Stimulated activated CD8-positive, alpha-beta memory T cell treated with anti-CD3 and anti-CD28 coated beads, Interleukin-7, amount 100 ng/mL, for 24 hours (primary cell): ENCODE measurements around the gene OARD1.

Source experiments
- DNase-seq: peaks from one replicate; pipeline ENCODE4 v3.0.0-alpha.2; 2020; ENCODE audit warnings: low read depth

Gene OARD1

DNA sequence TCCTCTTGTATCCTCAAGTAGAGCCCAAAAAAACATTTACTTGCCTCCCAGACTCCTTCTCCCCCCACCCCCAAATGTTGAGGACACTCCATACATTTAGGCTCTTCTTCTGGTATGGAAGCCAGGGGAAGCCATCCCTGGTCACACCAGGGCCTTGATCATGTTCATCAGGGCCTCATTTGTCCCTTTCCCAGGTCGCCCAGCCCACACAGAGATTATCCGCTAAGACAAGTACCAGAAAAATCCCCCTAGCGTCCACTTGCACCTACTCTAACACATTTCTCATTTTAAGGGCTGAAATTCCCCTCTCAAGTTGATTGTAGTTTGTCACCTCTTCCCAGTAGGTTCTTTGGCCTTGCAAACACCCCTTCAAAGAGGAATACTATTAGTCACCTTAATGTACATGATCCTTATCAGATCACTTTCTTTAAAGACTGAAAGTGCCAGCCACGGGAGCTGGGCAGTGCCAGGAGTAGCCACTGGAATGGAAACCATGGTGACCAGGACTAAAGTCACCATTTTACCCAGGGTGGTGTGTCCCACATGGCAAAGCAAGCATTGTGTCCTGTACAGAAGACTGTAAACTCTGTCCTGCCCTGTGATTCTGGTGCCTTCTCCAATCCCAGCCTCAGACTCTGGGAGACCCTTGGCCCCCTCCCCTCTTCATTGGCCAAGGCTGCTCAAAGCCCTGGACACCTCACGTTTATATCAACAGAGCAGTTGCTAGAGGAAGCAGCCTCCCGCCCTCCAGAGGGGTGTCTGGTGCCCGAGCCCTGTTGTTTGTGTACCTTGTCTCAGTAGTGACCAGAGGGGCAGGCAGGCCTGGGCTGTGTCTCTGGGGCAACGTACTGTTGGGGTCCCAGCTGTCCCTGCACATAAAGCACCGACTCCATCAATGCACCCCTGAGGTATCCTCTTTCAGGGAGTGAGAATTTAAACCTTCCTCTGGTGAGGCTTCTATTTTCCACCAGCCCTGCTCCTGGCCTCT lies 24.1 kb downstream of the OARD1 start:
- DNase-seq = no peak

DNA sequence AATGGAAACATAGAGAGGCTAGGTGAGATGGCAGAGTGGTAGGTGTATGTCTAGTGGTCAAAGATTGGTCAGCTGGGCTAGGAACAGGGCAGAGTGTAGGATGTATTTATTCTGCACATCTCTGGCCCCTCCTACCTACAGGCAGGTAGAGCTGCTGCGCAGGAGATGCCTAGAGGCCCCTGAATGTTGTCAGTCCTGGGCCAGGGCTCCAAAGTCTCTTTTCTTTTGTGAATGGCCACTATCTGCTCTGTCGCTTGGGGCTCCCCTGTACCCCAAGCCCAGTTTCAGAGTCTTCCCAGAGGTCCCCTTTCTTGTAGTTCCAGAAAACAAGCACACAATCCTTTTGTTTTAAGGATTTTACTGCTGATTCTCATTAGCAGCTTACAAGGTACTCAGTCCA lies 24.9 kb downstream of the OARD1 start:
- DNase-seq = no peak

- no peak for DNase-seq
Measured at GRCh38 chr6:41046084-41046483, 26.1 kb downstream of the OARD1 start.

GRCh38 chr6:41045664-41046063 lies 26.5 kb downstream of the OARD1 start:
- no peak for DNase-seq

DNA sequence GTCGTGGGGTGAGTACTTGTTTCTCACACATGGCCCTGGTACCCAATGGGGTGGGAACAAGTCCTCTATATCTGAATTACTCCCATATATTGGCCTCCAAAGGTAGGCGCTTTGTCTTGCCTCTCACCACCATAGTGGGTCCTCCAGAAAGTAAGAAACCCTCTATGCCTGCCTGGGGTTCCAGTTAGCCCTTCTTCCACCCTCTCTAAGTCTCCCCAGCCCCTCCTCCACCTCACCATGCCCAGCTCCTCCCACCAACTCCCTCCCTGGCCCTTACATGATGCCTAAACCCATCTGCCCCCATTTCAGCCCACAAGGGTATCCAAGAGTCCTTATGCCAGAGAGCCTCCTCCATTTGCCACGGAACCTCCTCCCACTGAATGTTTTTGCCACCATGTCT lies 29.0 kb downstream of the OARD1 start:
- DNase-seq = no peak

DNA sequence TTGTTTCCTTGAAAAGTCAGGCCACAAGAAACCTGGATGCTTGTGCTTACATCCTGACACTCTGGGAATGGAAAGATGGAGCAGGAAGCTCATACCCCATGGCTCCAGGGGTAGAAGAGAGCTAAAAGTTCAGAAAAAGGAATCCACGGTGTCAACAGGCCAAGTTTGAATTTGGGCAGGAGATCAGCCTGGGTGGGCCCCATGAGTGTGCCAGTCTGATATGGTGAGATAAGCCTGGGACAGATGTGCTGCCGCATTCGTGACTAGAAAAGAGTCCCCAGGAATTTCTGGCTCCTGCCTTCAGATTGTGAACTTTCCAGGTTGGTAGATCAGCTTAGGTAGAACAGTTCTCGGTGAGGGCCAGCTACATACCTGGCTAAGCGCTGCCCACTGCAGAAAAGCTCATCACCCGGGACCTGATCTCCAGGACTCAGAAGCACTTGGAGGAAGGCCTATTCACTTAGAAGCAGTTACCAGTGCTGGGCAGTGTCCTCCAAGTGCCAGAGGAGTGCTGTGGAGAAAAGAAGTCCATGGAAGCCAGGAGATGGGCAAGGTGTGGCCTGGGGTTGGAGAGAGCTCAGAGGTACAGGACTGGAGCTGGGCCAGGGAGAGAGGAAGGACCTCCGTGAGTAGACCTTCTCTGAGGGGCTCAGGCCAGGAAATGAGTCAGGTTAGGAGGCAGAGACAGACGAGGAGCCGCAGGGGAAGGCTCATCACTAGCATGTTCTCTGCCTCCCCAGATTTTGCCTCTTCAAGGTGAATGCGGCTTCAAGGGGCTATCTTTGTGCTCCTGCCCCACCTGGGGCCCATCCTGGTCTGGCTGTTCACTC lies 29.7 kb downstream of the OARD1 start, which contains the start of gene TSPO2:
TSS of gene TSPO2 (plus strand) at position 242 of the 830 bp plus-strand sequence. CDS start at position 761, 519 bp downstream.
- no peak for DNase-seq

GRCh38 chr6:41040940-41041536 lies 31.1 kb downstream of the OARD1 start:
- DNase-seq = no peak

GRCh38 chr6:41040101-41040939 lies 31.8 kb downstream of the OARD1 start:
- no peak for DNase-seq

- DNase-seq = peak; percentile 11
Measured at GRCh38 chr6:41039060-41039998, 32.8 kb downstream of the OARD1 start, which contains the start of gene UNC5CL. Gene UNC5CL (minus strand): TSS chr6:41039221. CDS start chr6:41035074, 4,147 bp downstream.

DNA sequence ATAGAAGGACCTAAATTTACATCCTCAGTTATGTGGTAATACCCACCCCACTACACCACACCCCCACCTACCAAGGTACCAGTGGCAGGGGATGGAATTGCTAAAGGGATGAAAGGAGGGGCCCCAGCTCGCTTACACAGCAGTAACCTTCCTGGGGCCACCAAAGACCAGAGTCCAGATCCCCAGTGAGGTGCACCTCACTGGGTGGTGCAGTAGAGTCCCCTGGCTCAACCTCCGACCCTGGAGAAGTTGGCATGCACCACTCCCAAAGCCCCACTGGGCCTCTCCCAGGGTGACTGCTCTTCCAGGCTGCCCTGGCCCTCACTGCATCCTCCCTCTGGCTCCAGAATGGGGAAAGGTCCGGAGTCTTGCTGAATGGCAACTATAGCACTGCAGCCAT lies 34.0 kb downstream of the OARD1 start:
- no peak for DNase-seq

- DNase-seq = no peak
Measured at GRCh38 chr6:41037107-41037900, 34.9 kb downstream of the OARD1 start.

GRCh38 chr6:41036601-41037000 lies 35.6 kb downstream of the OARD1 start:
- no peak for DNase-seq

- DNase-seq = no peak
Measured at GRCh38 chr6:41036186-41036585, 36.0 kb downstream of the OARD1 start.

- DNase-seq = no peak
Measured at GRCh38 chr6:41033776-41034175, 38.4 kb downstream of the OARD1 start.

DNA sequence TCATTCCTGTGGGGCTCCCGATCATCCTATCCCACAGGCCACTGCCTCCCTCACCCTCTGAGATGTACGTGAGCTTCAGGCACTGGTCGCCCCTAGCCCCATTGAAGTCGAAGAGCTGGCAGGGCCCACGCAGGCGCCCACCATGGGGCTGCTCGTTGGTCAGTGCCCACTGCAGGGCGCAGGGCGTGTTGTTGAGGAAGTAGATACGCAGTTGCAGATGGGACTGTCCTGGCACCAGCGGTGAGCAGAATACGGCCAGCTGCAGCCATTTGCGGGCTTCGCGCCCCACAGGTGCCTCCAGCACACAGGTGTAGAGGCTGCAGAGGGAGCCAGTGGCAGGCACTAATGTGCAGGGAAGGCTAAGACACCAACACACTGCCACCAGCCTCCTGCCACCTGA lies 39.3 kb downstream of the OARD1 start:
- DNase-seq = no peak

DNA sequence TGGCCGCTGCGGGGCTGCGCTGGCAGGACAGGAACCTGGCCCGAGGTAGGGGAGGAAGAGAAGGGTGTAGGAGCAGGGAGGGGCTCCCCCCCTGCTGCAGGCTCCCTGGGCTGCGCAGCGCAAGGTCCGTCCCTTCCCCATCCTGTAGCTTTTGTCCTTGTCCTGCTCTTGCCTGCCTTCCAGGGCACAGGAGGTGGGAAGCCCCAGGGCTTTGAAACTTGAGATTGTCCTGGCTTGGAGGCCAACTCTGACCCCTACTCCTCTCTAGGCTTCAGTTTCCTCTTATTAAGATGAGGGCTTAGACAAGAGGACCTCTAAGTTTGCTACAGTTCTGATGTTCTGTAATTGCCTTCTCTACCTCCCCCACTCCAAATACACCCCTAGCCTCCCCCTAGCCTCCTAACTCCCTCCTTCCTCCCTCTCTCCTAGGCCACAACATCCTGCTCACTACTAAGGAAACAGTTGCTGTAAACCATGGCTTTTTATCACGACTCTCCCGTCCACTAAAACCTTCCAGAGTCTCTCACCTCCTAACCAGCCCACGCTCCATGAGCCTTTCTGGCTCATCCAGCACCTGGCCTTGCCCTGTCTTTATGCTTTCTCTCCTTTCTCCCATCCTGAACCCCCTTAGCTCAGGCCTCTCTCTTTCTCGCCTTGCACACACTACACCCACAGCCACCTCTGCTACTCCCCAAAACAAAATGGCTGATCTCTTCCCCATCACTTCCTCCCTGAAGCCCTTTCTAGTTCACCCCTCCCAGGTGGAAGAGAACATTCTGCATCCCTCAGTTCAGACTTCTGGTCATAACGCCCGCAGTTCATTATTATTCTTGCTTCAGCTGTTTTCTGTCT lies 43.4 kb downstream of the OARD1 start:
- DNase-seq = no peak

DNA sequence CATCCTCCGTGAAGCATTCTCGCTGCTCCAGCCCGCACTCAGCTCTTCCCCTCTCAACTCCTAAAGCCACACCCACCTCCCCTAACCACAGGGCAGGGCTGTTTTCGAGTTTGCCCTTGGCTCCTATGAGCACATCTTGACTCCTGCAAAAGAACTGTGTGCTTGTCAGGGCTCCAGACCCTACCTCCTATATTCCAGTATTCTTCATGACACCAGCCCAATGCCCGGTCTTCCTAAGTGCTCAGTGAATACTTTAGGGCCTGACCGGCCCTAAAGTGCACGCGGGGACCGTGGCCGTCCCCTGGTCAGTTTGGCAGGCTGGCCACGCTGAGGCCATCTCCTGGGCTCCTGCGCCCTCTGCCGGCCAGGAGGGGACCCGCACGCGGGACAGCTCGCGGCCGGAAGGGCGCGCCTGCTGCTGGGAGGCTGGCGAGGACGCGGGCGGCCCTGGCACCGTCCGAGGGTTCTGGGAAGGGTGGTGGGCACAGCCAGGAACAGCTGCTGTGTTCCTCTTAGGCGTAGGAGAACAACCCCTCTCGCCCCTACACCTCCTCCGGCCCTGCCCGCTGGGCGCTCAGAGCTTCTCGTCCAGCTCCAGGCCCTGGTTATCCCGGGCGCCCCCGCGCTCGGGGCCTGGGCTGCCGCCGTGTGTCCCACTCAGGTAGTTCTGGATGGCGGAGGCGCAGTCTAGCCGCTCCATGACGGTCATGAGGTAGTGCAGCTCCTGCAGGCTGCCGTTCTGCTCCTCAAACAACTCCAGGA lies 44.2 kb downstream of the OARD1 start:
- peak; percentile 51 for DNase-seq

- DNase-seq = no peak
Measured at GRCh38 chr6:41027241-41027640, 44.9 kb downstream of the OARD1 start.
